H7 (cell line): Measurements from ENCODE around the gene TCF7L1. TPM values are rescaled to one million over a fixed set of nuclear protein-coding genes. Genes with fewer than 3 reads are reported as not detected.

Experiments
- DNase-seq: peaks from one replicate; pipeline ENCODE4 v3.0.0; 2012
- H3K27me3 ChIP-seq: 2 replicates; pipeline ENCODE4 v1.6.0; 2011; ENCODE audit warnings: mild to moderate bottlenecking, low read length; ENCODE audit not compliant: control insufficient read depth, insufficient read depth
- H3K36me3 ChIP-seq: replicated peaks from 2 replicates; pipeline ENCODE4 v1.5.1; 2011; ENCODE audit warnings: low read length; ENCODE audit not compliant: control insufficient read depth, insufficient read depth
- H3K4me3 ChIP-seq: 2 replicates; pipeline ENCODE4 v1.5.1; 2011; ENCODE audit warnings: low read depth, mild to moderate bottlenecking, control low read depth, low read length, moderate library complexity; ENCODE audit not compliant: insufficient read depth
- total RNA-seq: library from RNA; depleted of rRNA; stranded (reverse); fragments of >200 nt; shearing (Covaris generic); gene quantifications from 2 replicates; pipeline ENCODE4 v1.2.3, GENCODE V29; 2014

Gene TCF7L1
- total RNA-seq, 1 experiment from 2014 or later: 9.9 TPM

DNA sequence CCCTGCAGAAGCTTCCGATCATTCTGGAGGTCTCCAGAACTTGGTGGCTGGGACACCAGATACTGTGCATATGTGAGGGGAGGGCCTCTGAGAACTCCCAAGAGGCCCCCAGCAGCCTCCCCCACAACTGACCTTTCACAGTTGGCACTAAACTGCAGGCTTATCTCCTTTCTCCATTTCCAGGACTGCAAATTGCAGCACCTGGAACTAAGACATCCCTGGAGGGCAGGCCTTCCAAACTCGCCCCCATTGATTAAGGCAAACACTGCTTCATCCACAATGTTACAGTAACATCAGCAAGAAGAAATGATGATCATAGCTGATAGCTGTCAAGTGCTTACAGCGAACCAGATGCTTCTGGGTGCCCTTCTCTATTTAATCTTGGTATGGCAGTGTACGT, 126.7 kb downstream of the TCF7L1 start:
- no peak for DNase-seq
- H3K27me3 ChIP-seq: no peaks in the 10 kb centered on the region
- H3K36me3 ChIP-seq: peaks cover 2% of the 10 kb centered on the region
- no peak overlapping the region for H3K4me3 ChIP-seq

DNA sequence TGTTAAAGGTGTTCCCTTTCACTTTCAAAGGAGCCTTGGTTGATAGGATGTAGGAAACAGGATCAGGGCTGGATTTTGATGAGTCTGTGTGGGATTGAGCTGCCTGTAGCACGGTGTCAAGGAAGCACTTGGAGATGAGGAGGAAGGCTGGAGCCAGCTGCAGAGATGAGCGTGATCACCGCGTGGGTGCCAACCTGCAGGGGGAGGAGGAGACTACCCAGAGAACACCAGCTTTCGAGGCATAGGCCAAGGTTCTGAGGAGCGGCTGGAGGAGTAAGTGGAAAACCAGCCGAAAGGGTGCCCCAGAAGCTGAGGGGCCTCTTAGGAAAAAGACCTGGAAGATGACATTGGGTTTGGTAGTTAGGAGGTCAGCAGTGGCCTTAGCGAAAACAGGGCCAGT, 130.4 kb downstream of the TCF7L1 start:
- Histone ChIP-seq H3K36me3 (peaks cover 2% of the 10 kb centered on the region), H3K4me3 (no peak overlapping the region), H3K27me3 (no peaks in the 10 kb centered on the region)
- peak; percentile 30 for DNase-seq

GRCh38 chr2:85264471-85264870, 131.3 kb downstream of the TCF7L1 start:
- Histone ChIP-seq H3K36me3 (peaks cover 2% of the 10 kb centered on the region), H3K27me3 (no peaks in the 10 kb centered on the region), H3K4me3 (no peak overlapping the region)
- peak; percentile 52 for DNase-seq

- Histone ChIP-seq H3K36me3 (peaks cover 2% of the 10 kb centered on the region), H3K27me3 (no peaks in the 10 kb centered on the region), H3K4me3 (no peak overlapping the region)
- DNase-seq: no peak
These were observed 132.1 kb downstream of the TCF7L1 start for GRCh38 chr2:85265304-85265703.

DNA sequence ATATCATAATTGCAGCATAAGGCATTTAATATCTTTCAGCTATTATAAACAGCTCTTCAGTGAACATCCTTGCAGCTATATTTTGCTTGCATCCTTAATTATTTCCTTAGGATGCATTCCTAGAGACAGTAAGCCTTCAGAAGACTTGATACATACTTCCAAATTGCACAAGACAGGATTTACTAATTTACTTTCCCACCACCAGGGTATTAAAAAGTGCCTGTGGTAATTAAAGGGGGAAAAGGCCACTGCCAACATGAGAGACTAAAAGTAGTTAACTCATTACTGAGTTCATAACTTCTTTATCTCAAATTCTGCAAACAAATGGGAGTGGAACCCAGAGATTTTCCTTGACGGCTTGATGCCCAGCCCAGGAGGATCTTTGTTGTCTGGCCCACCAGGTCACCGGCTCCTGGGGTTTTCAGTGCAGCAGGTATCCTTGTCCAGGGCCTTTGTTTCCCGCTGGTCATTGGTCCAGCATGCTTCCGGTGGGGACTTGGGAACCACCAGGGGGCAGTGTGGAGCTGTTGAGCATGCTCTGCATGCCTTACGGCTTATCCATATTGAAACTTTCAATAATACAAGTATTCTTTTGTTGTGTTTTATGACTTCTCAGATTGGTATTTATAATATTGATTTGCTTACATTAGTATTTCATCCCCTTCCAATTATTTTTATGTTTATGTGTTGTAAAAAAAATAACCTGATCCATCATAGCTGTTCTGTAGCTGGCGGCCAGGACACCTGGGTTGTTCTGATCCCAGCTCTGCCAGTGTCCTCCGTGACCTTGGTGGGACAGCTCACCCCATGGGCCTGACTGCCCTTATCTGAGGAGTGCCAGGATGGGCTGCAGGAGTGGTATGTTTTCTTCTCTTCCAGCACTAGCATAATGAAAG, 133.2 kb downstream of the TCF7L1 start:
- DNase-seq: peak; percentile 85

DNA sequence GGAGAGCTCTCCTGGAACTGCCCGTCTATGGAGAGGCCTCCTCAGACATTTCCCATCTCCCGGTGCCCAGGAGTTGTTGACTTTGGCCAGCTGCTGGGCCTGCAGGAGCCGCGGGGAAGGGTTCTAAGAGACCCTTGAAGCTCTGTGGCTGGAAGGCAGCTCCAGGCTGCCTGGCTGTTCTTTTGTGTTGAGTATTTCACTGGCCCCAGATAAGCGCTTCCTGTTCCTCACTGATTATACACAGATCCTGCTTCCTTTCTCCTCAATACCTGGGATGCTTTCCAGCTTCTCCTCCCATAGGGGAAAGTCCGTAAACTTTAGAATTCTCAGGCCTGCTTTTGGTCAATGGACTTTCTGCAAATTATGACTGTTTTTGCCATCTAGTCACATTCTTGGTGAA, 136.8 kb downstream of the TCF7L1 start:
- H3K36me3 ChIP-seq: no peaks in the 10 kb centered on the region
- no peak overlapping the region for H3K4me3 ChIP-seq
- no peak for DNase-seq
- H3K27me3 ChIP-seq: no peaks in the 10 kb centered on the region

More for the DNA sequence above, 133.2 kb downstream of the TCF7L1 start:
- peaks cover under 1% of the 10 kb centered on the region for H3K36me3 ChIP-seq
- H3K4me3 ChIP-seq: no peak overlapping the region
- H3K27me3 ChIP-seq: no peaks in the 10 kb centered on the region

- H3K36me3 ChIP-seq: no peaks in the 10 kb centered on the region
- no peaks in the 10 kb centered on the region for H3K27me3 ChIP-seq
- no peak for DNase-seq
- H3K4me3 ChIP-seq: no peak overlapping the region
These were observed 139.2 kb downstream of the TCF7L1 start for GRCh38 chr2:85272357-85272756.

DNA sequence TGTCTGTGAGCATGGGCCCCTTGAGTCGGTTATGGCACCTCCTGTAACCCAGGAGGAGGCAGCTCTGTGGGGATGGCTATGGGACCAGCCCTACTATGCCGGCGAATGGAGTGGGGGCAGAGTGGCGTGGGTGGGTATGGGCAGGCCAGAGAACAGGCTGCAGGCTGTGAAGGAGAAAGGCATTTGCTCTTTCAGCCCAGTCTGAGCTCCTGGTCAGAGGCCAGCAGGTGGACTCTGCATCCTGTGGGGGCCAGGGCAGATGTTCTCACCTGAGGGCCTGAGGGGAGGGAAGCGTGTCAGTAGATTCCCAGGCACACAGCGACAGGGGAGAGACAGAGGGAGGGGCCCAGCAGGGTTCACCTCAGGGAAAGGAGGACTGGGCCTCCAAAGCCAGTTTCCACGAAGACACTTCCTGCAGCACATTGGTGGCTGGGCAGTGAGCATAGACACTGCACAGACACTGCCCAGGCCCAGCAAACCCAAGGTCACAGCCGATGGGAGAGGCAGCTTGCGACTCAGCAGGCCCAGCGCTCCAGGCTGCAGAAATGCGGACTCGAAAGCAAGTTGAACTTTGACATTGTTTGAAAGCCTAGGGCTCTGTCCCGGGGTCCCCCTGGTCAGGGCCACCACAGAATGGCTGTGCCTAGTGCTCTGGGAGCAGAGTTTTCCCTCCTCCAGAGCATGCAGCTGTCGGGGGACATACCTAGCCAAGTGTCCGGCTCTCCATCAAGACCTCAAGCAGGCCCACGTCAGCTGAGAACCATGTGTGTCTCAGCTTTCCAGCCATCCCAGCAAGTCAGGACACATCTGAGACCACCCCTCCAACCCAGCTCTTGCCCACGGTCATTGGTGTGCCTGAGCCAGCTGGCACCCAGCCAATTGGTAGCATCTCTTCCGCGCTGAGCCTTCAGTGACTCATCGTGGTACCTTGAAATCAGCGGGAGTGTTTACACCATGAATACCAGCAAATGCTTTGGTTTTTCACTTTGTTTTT, 140.8 kb downstream of the TCF7L1 start:
- Histone ChIP-seq H3K4me3 (no peak overlapping the region), H3K36me3 (no peaks in the 10 kb centered on the region), H3K27me3 (no peaks in the 10 kb centered on the region)
- DNase-seq: peak; percentile 41

GRCh38 chr2:85275984-85276540, 142.9 kb downstream of the TCF7L1 start:
- H3K4me3 ChIP-seq: no peak overlapping the region
- H3K27me3 ChIP-seq: no peaks in the 10 kb centered on the region
- H3K36me3 ChIP-seq: no peaks in the 10 kb centered on the region
- DNase-seq: no peak

GRCh38 chr2:85276571-85277118, 143.5 kb downstream of the TCF7L1 start:
- no peaks in the 10 kb centered on the region for H3K36me3 ChIP-seq
- H3K4me3 ChIP-seq: no peak overlapping the region
- DNase-seq: no peak
- H3K27me3 ChIP-seq: no peaks in the 10 kb centered on the region

- peak; percentile 45 for DNase-seq
These were observed 144.4 kb downstream of the TCF7L1 start for GRCh38 chr2:85277416-85278158.

GRCh38 chr2:85278361-85278760, 145.2 kb downstream of the TCF7L1 start:
- Histone ChIP-seq H3K36me3 (peaks cover 2% of the 10 kb centered on the region), H3K27me3 (no peaks in the 10 kb centered on the region), H3K4me3 (no peak overlapping the region)
- DNase-seq: no peak

More at GRCh38 chr2:85277416-85278158, 144.4 kb downstream of the TCF7L1 start:
- H3K27me3 ChIP-seq: no peaks in the 10 kb centered on the region
- no peaks in the 10 kb centered on the region for H3K36me3 ChIP-seq
- H3K4me3 ChIP-seq: no peak overlapping the region

DNA sequence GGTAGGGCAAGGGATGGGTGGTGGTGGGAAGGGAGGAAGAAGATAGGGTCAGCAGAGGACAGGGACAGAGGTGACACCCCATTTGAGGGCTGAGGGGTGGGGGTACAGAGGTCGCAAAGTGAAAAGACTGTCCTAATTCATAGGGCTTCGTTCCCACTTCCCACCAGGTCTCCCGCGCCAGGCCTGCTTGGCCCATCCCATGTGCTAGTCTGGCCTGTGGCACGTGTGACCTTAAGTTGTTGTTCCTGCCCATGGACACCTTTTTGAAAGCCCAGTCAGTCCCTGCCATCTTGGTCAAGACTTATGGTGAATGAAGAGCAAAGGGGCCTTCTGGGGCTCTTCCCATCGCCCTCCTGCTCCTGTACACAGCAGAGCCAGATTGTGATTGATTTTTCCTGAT, 148.4 kb downstream of the TCF7L1 start:
- Histone ChIP-seq H3K27me3 (no peaks in the 10 kb centered on the region), H3K36me3 (peaks cover 4% of the 10 kb centered on the region), H3K4me3 (no peak overlapping the region)
- no peak for DNase-seq

DNA sequence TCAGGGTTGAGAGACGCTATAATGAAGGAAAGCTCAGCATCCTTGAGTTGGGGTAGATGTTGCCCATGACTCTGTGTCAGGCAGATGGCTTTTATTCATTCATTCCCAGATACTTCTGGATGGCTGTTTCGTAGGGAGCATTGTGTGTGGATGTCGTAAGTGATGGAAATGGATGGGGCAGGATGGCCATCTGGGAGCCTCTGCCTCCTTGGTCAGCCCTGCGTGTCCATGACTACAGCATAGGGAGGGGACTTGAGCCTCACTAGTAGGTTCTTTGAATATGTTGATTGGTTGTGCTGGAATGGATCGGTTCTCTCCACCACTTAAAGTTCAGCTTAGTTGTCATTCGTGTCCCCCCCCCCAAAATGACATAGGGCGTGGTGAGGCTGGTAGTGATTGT, 149.7 kb downstream of the TCF7L1 start:
- H3K36me3 ChIP-seq: peaks cover 4% of the 10 kb centered on the region
- H3K27me3 ChIP-seq: no peaks in the 10 kb centered on the region
- no peak for DNase-seq
- H3K4me3 ChIP-seq: no peak overlapping the region
